Measurements from ENCODE around the gene HLTF.

Gene HLTF

GRCh38 chr3:149026718-149027117 is 59.6 kb downstream of the HLTF start:
- Histone ChIP-seq H2BK5ac (ENCODE audit: low read length) (no peak overlapping the region), H3K14ac (ENCODE audit: low read length) (no peak overlapping the region), H3K79me1 (ENCODE audit: low read depth, low read length) (no peaks in the 10 kb centered on the region), H3K9ac (ENCODE audit: low read depth, low read length, poor library complexity) (no peak overlapping the region), H2BK120ac (ENCODE audit: low read depth, low read length) (no peak overlapping the region), H4K91ac (ENCODE audit: low read depth, low read length, poor library complexity) (no peak overlapping the region), H3K23ac (ENCODE audit: low read depth, low read length, poor library complexity) (no peak overlapping the region), H2BK12ac (ENCODE audit: low read length) (no peak overlapping the region), H2AK5ac (ENCODE audit: low read depth, low read length) (no peak overlapping the region), H3K27me3 (ENCODE audit: control insufficient read depth in 3 of 3, insufficient read depth in 3 of 3, low read depth in 1 of 3, low read length in 3 of 3) (no peaks in the 10 kb centered on the region), H3K36me3 (replicated peaks in 1 of 2; ENCODE audit: control insufficient read depth in 2 of 2, insufficient read depth in 2 of 2, low read length in 2 of 2) (peaks cover 2 to 90% of the 10 kb centered on the region in 2 donors), H2BK15ac (ENCODE audit: low read length) (no peak overlapping the region), H3K4me2 (ENCODE audit: insufficient read depth, low read length, poor library complexity, severe bottlenecking) (no peak overlapping the region), H3K18ac (ENCODE audit: low read length) (no peak overlapping the region), H3K27ac (replicated peaks; ENCODE audit: low read length) (no peak overlapping the region), H2AFZ (ENCODE audit: low read length) (no peak overlapping the region), H3K4me1 (ENCODE audit: control insufficient read depth in 2 of 2, insufficient read depth in 1 of 2, low read depth in 1 of 2, low read length in 2 of 2) (no peaks in the 10 kb centered on the region), H4K8ac (ENCODE audit: low read depth, low read length) (no peak overlapping the region), H3K9me3 (replicated peaks in 1 of 2; ENCODE audit: control insufficient read depth in 2 of 2, insufficient read depth in 1 of 2, low read depth in 1 of 2, low read length in 2 of 2) (peaks cover 2 to 29% of the 10 kb centered on the region in 2 donors), H3K4ac (ENCODE audit: low read length) (no peak overlapping the region), H3K4me3 (ENCODE audit: low read length in 2 of 2) (no peak overlapping the region)
- DNase-seq (ENCODE audit: low spot score), result no peak
- no CpG with 5 or more reads among the region's 4 CpGs for WGBS, 2 donors (ENCODE audit: extremely low coverage in 2 of 2, insufficient read length in 2 of 2, insufficient replicate concordance in 1 of 2)

DNA sequence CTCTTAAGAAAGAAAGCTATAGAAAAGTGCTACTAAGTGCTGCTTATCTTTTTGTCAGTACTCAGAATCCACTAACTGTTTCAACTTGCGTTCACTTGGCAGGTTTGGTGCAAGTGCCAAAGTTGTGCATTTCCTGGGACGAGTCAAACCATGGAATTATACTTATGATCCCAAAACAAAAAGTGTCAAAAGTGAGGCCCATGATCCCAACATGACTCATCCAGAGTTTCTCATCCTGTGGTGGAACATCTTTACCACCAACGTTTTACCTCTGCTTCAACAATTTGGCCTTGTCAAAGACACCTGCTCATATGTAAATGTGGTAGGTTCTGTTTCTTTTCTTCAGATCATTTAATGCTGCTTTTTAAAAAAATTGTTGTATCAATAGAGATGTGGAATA is 62.4 kb downstream of the HLTF start:
- Histone ChIP-seq H3K4me1 (ENCODE audit: control insufficient read depth in 2 of 2, insufficient read depth in 1 of 2, low read depth in 1 of 2, low read length in 2 of 2) (peaks cover 0 to 5% of the 10 kb centered on the region in 2 donors), H4K91ac (ENCODE audit: low read depth, low read length, poor library complexity) (no peak overlapping the region), H3K27ac (replicated peaks; ENCODE audit: low read length) (no peak overlapping the region), H3K23ac (ENCODE audit: low read depth, low read length, poor library complexity) (no peak overlapping the region), H2AFZ (ENCODE audit: low read length) (no peak overlapping the region), H3K9me3 (replicated peaks in 1 of 2; ENCODE audit: control insufficient read depth in 2 of 2, insufficient read depth in 1 of 2, low read depth in 1 of 2, low read length in 2 of 2) (peaks cover 2 to 29% of the 10 kb centered on the region in 2 donors), H4K8ac (ENCODE audit: low read depth, low read length) (no peak overlapping the region), H3K9ac (ENCODE audit: low read depth, low read length, poor library complexity) (no peak overlapping the region), H2BK12ac (ENCODE audit: low read length) (no peak overlapping the region), H3K36me3 (replicated peaks in 1 of 2; ENCODE audit: control insufficient read depth in 2 of 2, insufficient read depth in 2 of 2, low read length in 2 of 2) (peaks cover 0 to 62% of the 10 kb centered on the region in 2 donors), H3K79me1 (ENCODE audit: low read depth, low read length) (no peaks in the 10 kb centered on the region), H2BK15ac (ENCODE audit: low read length) (no peak overlapping the region), H3K4ac (ENCODE audit: low read length) (no peak overlapping the region), H3K14ac (ENCODE audit: low read length) (no peak overlapping the region), H3K4me3 (ENCODE audit: low read length in 2 of 2) (no peak overlapping the region), H2BK5ac (ENCODE audit: low read length) (no peak overlapping the region), H2AK5ac (ENCODE audit: low read depth, low read length) (no peak overlapping the region), H3K18ac (ENCODE audit: low read length) (no peak overlapping the region), H2BK120ac (ENCODE audit: low read depth, low read length) (no peak overlapping the region), H3K27me3 (ENCODE audit: control insufficient read depth in 3 of 3, insufficient read depth in 3 of 3, low read depth in 1 of 3, low read length in 3 of 3) (no peaks in the 10 kb centered on the region), H3K4me2 (ENCODE audit: insufficient read depth, low read length, poor library complexity, severe bottlenecking) (no peak overlapping the region)
- no CpG with 5 or more reads among the region's 3 CpGs for WGBS, 2 donors (ENCODE audit: extremely low coverage in 2 of 2, insufficient read length in 2 of 2, insufficient replicate concordance in 1 of 2)
- no peak for DNase-seq (ENCODE audit: low spot score)

GRCh38 chr3:149021830-149022229 is 64.5 kb downstream of the HLTF start:
- no peak overlapping the region for H2BK120ac ChIP-seq (ENCODE audit: low read depth, low read length)
- H3K4me1 ChIP-seq (ENCODE audit: control insufficient read depth in 2 of 2, insufficient read depth in 1 of 2, low read depth in 1 of 2, low read length in 2 of 2), result peaks cover 0 to 5% of the 10 kb centered on the region in 2 donors
- no peak for DNase-seq (ENCODE audit: low spot score)
- no peak overlapping the region for H3K4ac ChIP-seq (ENCODE audit: low read length)
- H4K8ac ChIP-seq (ENCODE audit: low read depth, low read length), result no peak overlapping the region
- no CpG with 5 or more reads among the region's 1 CpG for WGBS, 2 donors (ENCODE audit: extremely low coverage in 2 of 2, insufficient read length in 2 of 2, insufficient replicate concordance in 1 of 2)
- H3K23ac ChIP-seq (ENCODE audit: low read depth, low read length, poor library complexity), result no peak overlapping the region
- H2AK5ac ChIP-seq (ENCODE audit: low read depth, low read length), result no peak overlapping the region
- H3K4me3 ChIP-seq (ENCODE audit: low read length in 2 of 2), result no peak overlapping the region
- no peak overlapping the region for H2BK15ac ChIP-seq (ENCODE audit: low read length)
- no peak overlapping the region for H2BK5ac ChIP-seq (ENCODE audit: low read length)
- no peak overlapping the region for H3K27ac ChIP-seq (replicated peaks; ENCODE audit: low read length)
- no peak overlapping the region for H3K18ac ChIP-seq (ENCODE audit: low read length)
- peaks cover 2 to 29% of the 10 kb centered on the region in 2 donors for H3K9me3 ChIP-seq (replicated peaks in 1 of 2; ENCODE audit: control insufficient read depth in 2 of 2, insufficient read depth in 1 of 2, low read depth in 1 of 2, low read length in 2 of 2)
- no peak overlapping the region for H2BK12ac ChIP-seq (ENCODE audit: low read length)
- H3K9ac ChIP-seq (ENCODE audit: low read depth, low read length, poor library complexity), result no peak overlapping the region
- H3K4me2 ChIP-seq (ENCODE audit: insufficient read depth, low read length, poor library complexity, severe bottlenecking), result no peak overlapping the region
- no peak overlapping the region for H4K91ac ChIP-seq (ENCODE audit: low read depth, low read length, poor library complexity)
- no peak overlapping the region for H3K14ac ChIP-seq (ENCODE audit: low read length)
- H3K79me1 ChIP-seq (ENCODE audit: low read depth, low read length), result no peaks in the 10 kb centered on the region
- no peaks in the 10 kb centered on the region for H3K27me3 ChIP-seq (ENCODE audit: control insufficient read depth in 3 of 3, insufficient read depth in 3 of 3, low read depth in 1 of 3, low read length in 3 of 3)
- peaks cover 0 to 42% of the 10 kb centered on the region in 2 donors for H3K36me3 ChIP-seq (replicated peaks in 1 of 2; ENCODE audit: control insufficient read depth in 2 of 2, insufficient read depth in 2 of 2, low read length in 2 of 2)
- no peak overlapping the region for H2AFZ ChIP-seq (ENCODE audit: low read length)

DNA sequence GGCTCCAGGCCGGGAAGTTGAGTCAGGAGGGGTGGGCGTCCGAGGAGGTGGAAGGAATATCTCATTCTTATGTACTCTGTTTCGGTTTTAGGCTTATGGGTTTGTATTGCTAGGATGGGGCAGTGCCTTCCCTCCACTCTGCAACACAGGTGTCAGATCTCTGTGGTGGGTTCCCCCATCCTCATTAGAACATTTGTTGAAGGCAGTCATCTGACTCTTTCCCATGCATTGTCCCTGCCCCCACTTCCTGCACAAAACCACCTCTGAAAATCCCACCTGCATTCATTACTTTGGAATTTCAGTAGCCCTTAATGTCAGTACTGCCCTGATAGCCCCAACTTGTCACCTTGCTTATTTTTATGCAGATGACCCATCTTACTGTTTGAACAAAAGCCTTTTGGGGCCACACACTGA is 65.5 kb downstream of the HLTF start:
- no CpG with 5 or more reads among the region's 4 CpGs for WGBS, 2 donors (ENCODE audit: extremely low coverage in 2 of 2, insufficient read length in 2 of 2, insufficient replicate concordance in 1 of 2)
- no peak overlapping the region for H4K8ac ChIP-seq (ENCODE audit: low read depth, low read length)

More for the DNA sequence above, 65.5 kb downstream of the HLTF start:
- Histone ChIP-seq H2AFZ (ENCODE audit: low read length) (no peak overlapping the region), H2BK12ac (ENCODE audit: low read length) (no peak overlapping the region), H3K23ac (ENCODE audit: low read depth, low read length, poor library complexity) (no peak overlapping the region), H2BK5ac (ENCODE audit: low read length) (no peak overlapping the region), H3K4ac (ENCODE audit: low read length) (no peak overlapping the region), H3K4me3 (ENCODE audit: low read length in 2 of 2) (no peak overlapping the region), H3K27ac (replicated peaks; ENCODE audit: low read length) (peak overlapping the region; percentile 30), H3K4me1 (ENCODE audit: control insufficient read depth in 2 of 2, insufficient read depth in 1 of 2, low read depth in 1 of 2, low read length in 2 of 2) (peaks cover 0 to 5% of the 10 kb centered on the region in 2 donors), H2AK5ac (ENCODE audit: low read depth, low read length) (no peak overlapping the region), H3K79me1 (ENCODE audit: low read depth, low read length) (no peaks in the 10 kb centered on the region), H4K91ac (ENCODE audit: low read depth, low read length, poor library complexity) (no peak overlapping the region), H3K14ac (ENCODE audit: low read length) (no peak overlapping the region), H3K4me2 (ENCODE audit: insufficient read depth, low read length, poor library complexity, severe bottlenecking) (no peak overlapping the region), H3K27me3 (ENCODE audit: control insufficient read depth in 3 of 3, insufficient read depth in 3 of 3, low read depth in 1 of 3, low read length in 3 of 3) (no peaks in the 10 kb centered on the region), H2BK15ac (ENCODE audit: low read length) (no peak overlapping the region), H3K18ac (ENCODE audit: low read length) (no peak overlapping the region), H2BK120ac (ENCODE audit: low read depth, low read length) (no peak overlapping the region), H3K9ac (ENCODE audit: low read depth, low read length, poor library complexity) (no peak overlapping the region), H3K36me3 (replicated peaks in 1 of 2; ENCODE audit: control insufficient read depth in 2 of 2, insufficient read depth in 2 of 2, low read length in 2 of 2) (peaks cover 0 to 32% of the 10 kb centered on the region in 2 donors), H3K9me3 (replicated peaks in 1 of 2; ENCODE audit: control insufficient read depth in 2 of 2, insufficient read depth in 1 of 2, low read depth in 1 of 2, low read length in 2 of 2) (peaks cover 5 to 24% of the 10 kb centered on the region in 2 donors)
- DNase-seq (ENCODE audit: low spot score), result no peak

Data from neuronal stem cell (in vitro differentiated cells).